Vagina (tissue), 2 donors: ENCODE data around the gene SH3D19.

Experiments used
- CTCF ChIP-seq, 3 experiments: fragments of 450-650 bp in 2 of 3; fragments of 200-600 bp in 1 of 3; sonication (generic) in 1 of 3; IDR thresholded peaks; one replicate each; pipeline ENCODE4 v1.5.1; 2017 to 2019; ENCODE audit warnings: antibody characterized with exemption in 3 of 3, mild to moderate bottlenecking in 2 of 3, moderate library complexity in 2 of 3
- POLR2AphosphoS5 ChIP-seq, 2 donors: sonication (generic); formaldehyde crosslinking; IDR thresholded peaks; one replicate each; pipeline ENCODE4 v1.9.0; 2017; ENCODE audit warnings: antibody characterized with exemption in 2 of 2, mild to moderate bottlenecking in 2 of 2, low read depth in 1 of 2; ENCODE audit not compliant: insufficient read depth in 1 of 2

- no peak for TF ChIP-seq CTCF (IDR thresholded peaks at IDR 0.05)
- no peak for TF ChIP-seq POLR2AphosphoS5 (IDR thresholded peaks at IDR 0.05; ENCODE audit: insufficient read depth in 1 of 2, low read depth in 1 of 2)
Measured at GRCh38 chr4:151174784-151175183, 150.6 kb downstream of the SH3D19 start.
